HL-60/S4 treated with retinoic acid at 250 ng/mL for 4 days and 3 days (cell line): ENCODE measurements around the gene OR10A2.
"Not testable (repeated sequence)": the region's sequence is repeated elsewhere in the genome, so short reads cannot be mapped to it uniquely, and the experiment has no call there.

ENCODE experiments used
- in situ Hi-C: fragments of 300-500 bp; cut with MboI; formaldehyde crosslinking; loops from 2 replicates; pipeline ENCODE4 v1.7.0; 2022; ENCODE audit warnings: low sequenced_read_pairs

OR10A2 gene

DNA sequence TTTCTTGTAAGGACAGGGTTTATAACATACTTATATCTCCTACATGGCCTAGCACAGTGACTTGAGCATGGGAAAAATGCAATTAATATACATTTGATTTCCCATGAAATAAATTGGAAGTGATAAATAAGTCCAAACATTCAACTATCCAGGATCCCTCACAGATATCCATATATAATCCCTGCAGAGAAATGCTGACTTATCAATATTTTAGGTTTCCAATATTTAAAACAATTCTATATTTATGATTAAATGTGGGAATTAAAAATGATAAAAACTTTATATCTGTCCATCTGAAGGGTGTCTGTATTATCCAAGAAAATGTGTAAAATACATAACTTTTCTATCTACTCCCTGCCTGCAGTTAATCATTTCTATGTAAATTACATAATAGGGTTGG lies 19.9 kb downstream of the OR10A2 start:
- in situ Hi-C loops, result no loop called here

DNA sequence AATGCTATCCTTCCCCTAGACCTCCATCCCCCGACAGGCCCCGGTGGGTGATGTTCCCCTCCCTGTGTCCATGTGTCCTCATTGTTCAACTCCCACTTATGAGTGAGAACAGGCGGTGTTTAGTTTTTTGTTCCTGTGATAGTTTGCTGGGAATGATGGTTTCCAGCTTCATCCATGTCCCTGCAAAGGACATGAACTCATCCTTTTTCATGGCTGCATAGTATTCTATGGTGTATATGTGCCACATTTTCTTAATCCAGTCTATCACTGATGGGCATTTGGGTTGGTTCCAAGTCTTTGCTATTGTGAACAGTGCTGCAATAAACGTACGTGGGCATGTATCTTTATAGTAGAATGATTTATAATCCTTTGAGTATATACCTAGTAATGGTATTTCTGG lies 24.9 kb downstream of the OR10A2 start:
- in situ Hi-C loops, result not testable (repeated sequence)

DNA sequence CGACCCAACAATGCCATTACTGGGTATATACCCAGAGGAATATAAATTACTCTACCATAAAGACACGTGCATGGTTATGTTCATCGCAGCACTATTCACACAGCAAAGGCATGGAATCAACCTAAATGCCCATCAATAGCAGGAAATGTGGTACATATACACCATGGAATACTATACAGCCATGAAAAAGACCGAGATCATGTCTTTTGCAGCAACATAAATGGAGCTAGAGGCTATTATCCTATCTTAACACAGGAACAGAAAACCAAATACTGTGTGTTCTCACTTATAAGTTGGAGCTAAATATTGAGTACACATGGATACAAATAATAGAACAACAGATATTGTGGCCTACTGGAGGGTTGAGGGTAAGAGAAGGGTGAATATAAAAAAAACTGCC lies 26.0 kb downstream of the OR10A2 start:
- in situ Hi-C loops, result no loop called here

DNA sequence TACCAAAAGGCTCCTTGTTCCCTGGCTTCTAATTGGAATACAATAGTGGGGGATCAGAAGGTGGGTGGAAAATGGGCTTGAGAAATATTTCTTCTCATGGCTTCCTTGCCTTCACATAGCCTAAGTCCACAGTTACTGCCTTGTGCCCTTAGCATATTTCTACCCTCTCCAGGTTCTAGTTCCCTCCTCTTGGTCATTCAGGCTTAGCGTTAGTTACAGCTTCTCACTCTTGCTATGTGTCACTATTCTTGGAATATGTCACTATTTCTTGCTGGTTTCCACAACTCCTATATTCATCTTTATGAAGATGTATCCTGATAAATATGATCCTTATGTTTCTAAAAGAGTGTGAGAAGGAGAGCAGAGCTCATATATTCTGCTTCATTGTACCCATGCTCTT lies 27.0 kb downstream of the OR10A2 start:
- in situ Hi-C loops, result no loop called here

DNA sequence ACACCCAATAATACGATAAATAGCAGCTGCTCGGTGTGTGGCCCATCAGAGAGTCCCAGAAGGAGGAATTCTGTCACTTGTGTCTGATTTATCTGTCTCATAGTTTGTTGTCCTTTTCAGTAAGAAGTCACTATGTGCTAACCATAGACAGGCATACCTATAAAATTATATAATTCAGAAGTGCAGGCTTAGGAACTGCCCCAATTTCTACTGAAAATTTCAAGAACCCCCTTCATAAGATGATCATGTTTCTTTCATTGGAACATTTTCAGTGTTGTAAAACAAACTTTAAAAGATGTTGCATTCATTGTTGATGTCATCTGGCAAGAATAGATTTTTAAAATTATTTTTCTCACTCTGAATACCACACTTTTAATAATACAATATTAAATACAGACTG lies 29.5 kb downstream of the OR10A2 start, which contains the start of gene OR2D2:
OR2D2 (minus strand) TSS at position 101 of the 400 bp plus-strand sequence; CDS start at position 101, 0 bp downstream.
- in situ Hi-C loops, result no loop called here

DNA sequence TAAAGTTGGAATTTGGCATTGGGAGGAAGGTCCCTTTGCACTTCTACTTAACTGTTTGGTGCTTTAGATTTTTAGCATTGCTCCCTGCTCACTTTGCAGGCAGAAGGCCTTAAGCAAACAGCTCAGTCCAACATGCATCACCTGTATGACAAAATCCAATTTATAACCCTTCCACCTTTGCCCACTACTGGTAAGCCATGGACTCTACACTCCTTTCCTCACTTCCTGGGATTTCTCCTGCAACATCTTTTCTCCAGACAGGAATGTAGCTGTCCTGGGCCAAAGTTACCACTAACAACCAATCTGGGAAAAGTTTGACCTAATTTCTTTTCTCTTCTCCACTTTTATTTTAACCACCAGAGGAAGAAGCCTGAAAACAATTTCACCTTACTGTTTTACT lies 31.2 kb downstream of the OR10A2 start:
- in situ Hi-C loops, result no loop called here

DNA sequence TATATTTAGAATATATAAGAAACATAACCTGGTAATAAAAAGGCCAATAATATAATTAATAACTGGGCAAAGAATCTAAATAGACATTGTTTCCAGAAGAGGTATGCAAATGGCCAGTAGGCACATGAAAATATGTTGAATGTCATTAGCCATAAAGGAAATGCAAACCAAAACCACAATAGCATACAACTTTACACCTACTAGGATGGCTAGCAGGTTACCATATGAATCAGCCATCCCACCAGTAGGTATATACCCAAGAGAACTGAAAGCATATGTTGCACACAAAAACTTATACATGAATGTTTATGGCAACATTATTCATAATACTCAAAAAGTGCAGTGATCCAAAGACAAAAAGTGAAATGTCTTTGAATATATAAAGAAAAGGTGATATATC lies 32.2 kb downstream of the OR10A2 start:
- in situ Hi-C loops, result no loop called here

DNA sequence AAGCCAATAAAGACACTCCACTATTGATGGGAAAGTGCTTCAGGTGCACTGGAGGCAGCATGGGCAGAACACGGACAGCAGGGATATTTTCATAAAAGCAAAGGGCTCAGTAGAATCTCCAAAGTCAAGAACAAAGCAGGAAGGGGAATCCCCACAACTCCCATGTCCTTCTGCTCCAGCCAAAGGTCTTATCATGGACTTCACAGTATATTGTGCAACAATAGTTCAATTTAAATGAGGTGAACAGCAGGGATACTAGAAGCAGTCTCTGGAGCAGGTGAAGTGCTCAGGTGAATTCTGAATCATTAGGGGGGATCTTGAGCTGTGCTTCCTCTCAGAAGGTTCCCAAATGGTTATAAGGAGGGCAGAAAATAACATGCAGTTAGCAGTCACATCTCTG lies 36.1 kb downstream of the OR10A2 start:
- in situ Hi-C loops, result no loop called here

DNA sequence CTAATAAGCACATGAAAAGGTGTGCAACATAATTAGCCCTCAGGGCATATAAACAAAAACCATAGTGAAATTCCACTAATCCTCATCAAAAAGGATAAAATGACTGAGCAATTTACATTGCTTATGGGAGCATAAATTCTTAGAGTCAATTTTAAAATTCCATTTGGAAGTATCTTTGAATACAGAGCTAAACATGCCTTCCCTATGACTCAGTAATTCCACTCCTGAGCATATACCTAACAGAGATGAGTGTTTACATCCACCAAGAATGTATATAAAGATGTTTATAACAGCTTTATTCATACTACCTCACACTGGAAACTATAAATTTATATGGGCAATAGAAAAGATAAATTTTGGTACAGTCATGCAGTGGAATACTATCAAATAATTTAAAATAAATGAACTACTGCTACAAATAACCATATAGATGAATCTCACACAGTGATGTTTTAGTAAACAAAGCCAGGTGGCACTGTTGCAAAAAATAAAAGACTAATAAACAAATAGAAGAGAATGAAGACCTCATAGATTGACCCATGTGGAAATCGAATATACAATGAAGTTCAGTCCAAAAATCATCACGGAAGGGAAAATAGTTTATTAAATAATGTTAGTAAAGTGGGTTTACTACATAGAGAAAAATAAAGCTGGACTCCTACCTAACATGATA lies 37.6 kb downstream of the OR10A2 start:
- in situ Hi-C loops, result no loop called here

DNA sequence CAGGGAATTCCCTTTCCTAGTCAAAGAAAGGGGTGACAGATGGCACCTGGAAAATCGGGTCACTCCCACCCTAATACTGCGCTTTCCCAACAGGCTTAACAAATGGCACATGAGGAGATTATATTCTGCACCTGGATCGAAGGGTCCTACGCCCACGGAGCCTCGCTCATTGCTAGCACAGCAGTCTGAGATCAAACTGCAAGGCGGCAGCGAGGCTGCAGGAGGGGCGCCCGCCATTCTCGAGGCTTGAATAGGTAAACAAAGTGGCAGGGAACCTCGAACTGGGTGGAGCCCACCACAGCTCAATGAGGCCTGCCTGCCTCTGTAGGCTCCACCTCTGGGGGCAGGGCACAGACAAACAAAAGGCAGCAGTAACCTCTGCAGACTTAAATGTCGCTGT lies 41.9 kb downstream of the OR10A2 start:
- in situ Hi-C loops, result not testable (repeated sequence)

DNA sequence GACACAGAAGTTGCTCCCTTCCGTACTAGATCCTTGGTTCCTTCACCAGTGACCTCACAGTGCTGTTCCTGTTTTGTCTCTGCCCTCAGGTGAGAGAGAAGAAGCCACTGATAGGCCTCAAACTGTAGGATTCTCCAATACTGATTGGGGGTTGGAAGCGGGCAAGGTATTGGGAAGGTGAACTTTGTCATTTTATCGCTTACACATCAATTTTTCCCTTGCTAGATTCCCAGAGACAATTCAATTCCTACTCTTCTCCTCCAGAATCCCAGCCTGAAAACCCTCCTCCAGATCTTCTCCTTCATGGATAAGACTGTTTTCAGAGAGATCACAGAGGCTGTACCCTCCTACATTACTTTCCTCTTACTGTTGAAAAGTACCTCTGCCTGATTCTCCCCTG lies 48.5 kb downstream of the OR10A2 start:
- in situ Hi-C loops, result no loop called here

DNA sequence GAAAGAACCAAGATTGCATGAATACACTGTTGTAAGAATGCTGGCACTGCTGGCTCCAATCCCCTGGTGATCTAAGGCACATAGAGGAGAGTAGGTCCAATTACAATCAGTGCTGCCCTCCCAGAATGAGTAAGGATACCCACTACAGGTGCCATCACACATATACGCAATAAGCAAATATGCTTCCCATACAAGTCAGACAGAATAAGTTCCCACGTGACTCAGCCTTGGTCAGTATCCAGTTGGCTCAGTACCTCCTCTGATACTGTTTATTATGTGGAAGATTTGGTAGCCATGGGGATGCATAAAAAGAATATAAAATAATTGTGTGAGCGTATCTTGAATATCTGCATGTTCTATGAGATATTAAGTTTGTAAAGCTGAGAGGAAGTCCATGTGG lies 49.1 kb downstream of the OR10A2 start:
- in situ Hi-C loops, result no loop called here

DNA sequence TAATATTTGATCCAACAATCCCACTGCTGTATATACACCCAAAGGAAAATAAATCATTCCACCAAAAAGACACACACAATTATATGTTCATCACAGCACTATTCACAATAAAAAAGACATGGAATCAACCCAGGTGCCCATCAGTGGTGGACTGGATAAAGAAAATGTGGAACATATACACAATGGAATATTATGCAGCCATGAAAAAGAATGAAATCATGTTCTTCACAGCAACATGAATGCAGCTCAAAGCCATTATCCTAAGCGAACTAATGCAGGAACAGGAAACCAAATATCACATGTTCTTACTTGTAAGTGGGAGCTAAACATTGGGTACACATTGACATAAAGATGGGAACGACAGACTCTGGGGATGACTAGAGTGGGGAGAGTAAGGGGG lies 56.8 kb downstream of the OR10A2 start:
- in situ Hi-C loops, result no loop called here

DNA sequence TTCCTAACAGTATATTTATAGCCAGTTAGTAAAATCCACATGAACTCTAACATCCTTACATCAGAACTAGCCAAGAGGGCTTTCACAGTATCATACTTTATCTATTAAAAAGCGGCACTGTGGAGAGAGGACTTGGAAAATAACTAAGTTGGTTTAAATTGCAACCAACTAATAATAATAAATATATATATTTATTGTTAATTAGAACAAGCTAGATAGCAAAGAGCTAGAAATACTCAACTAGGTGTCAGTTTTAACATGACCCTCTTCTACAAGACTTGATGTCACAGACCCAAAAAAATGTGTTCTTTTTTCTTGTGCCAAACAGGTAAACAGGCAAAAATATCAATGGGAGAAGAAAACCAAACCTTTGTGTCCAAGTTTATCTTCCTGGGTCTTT lies 57.8 kb downstream of the OR10A2 start, which contains the start of gene OR2D3:
OR2D3 (plus strand) TSS at position 301 of the 400 bp plus-strand sequence; CDS start at position 301, 0 bp downstream.
- in situ Hi-C loops, result no loop called here
